Measurements from ENCODE around the gene TLR3. TPM values are rescaled to one million over a fixed set of nuclear protein-coding genes. Genes with fewer than 3 reads are reported as not detected.

Gene TLR3
- total RNA-seq, 1 donor from 2014 or later: not detected

- Mint-ChIP-seq H3K4me1 (no peaks in the 10 kb centered on the region), H3K4me3 (no peak overlapping the region), H3K27ac (no peak overlapping the region), H3K27me3 (peaks cover 18% of the 10 kb centered on the region), H3K36me3 (ENCODE audit: low read depth) (no peaks in the 10 kb centered on the region), H3K9me3 (no peaks in the 10 kb centered on the region)
- intact Hi-C loops (cut with micrococcal nuclease): no loop called here
- POLR2A ChIA-PET: no interaction called here
- CTCF ChIA-PET: no interaction called here
- TF ChIP-seq, protein P1, sequence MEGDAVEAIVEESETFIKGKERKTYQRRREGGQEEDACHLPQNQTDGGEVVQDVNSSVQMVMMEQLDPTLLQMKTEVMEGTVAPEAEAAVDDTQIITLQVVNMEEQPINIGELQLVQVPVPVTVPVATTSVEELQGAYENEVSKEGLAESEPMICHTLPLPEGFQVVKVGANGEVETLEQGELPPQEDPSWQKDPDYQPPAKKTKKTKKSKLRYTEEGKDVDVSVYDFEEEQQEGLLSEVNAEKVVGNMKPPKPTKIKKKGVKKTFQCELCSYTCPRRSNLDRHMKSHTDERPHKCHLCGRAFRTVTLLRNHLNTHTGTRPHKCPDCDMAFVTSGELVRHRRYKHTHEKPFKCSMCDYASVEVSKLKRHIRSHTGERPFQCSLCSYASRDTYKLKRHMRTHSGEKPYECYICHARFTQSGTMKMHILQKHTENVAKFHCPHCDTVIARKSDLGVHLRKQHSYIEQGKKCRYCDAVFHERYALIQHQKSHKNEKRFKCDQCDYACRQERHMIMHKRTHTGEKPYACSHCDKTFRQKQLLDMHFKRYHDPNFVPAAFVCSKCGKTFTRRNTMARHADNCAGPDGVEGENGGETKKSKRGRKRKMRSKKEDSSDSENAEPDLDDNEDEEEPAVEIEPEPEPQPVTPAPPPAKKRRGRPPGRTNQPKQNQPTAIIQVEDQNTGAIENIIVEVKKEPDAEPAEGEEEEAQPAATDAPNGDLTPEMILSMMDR (IDR thresholded peaks at IDR 0.05): no peak
- no peak for ATAC-seq (ENCODE audit: low read depth)
- DNase-seq: no peak
These were observed 17.9 kb upstream of the TLR3 start for GRCh38 chr4:186051096-186051495.

GRCh38 chr4:186058253-186058979 is 10.5 kb upstream of the TLR3 start:
- ChIA-PET CTCF (no interaction called here), POLR2A (no interaction called here)
- Mint-ChIP-seq H3K27me3 (peaks cover 38% of the 10 kb centered on the region), H3K36me3 (ENCODE audit: low read depth) (no peaks in the 10 kb centered on the region), H3K9me3 (peaks cover 4% of the 10 kb centered on the region), H3K27ac (no peak overlapping the region), H3K4me3 (peak overlapping the region; percentile 25), H3K4me1 (peaks cover 22% of the 10 kb centered on the region)
- TF ChIP-seq, protein P1 (IDR thresholded peaks at IDR 0.05): no peak
- intact Hi-C loops (cut with micrococcal nuclease): loop anchor here (2.0 kb wide), 1 partner anchor 132 kb away; the partner anchor contains the start of gene CYP4V2
- DNase-seq (peak; percentile 30), ATAC-seq (ENCODE audit: low read depth) (peak; percentile 97)

GRCh38 chr4:186058980-186059316 is 10.0 kb upstream of the TLR3 start:
- peaks cover 4% of the 10 kb centered on the region for H3K9me3 Mint-ChIP-seq
- H3K36me3 Mint-ChIP-seq (ENCODE audit: low read depth): no peaks in the 10 kb centered on the region
- H3K4me1 Mint-ChIP-seq: peaks cover 22% of the 10 kb centered on the region
- ATAC-seq (ENCODE audit: low read depth): no peak
- no peak overlapping the region for H3K27ac Mint-ChIP-seq
- TF ChIP-seq, protein P1 (IDR thresholded peaks at IDR 0.05): no peak
- intact Hi-C loops (cut with micrococcal nuclease): loop anchor here (2.0 kb wide), 1 partner anchor 132 kb away; the partner anchor contains the start of gene CYP4V2
- peak overlapping the region; percentile 25 for H3K4me3 Mint-ChIP-seq
- ChIA-PET POLR2A (no interaction called here), CTCF (no interaction called here)
- no peak for DNase-seq
- peaks cover 39% of the 10 kb centered on the region for H3K27me3 Mint-ChIP-seq

DNA sequence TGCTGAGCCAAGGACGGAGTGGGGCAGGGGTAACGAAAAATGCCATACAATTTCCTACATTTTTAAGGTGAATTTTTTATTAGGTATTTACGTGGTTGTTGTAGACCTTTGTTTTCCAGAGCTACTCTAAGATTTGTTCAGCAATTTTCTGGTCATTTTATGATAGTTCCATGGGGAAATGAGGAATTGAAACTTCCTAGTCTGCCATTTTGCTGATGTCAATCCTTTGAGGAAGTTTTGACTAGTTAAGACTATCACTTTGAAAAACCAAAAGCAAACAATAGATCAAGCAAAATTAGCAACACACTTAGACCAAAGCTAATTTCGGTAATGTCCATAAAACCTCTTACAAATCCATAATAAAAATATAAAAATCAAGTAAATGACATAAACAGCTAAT is 7.0 kb upstream of the TLR3 start:
- no peak for DNase-seq
- intact Hi-C loops (cut with micrococcal nuclease): no loop called here
- H3K9me3 Mint-ChIP-seq: peaks cover 4% of the 10 kb centered on the region
- ChIA-PET POLR2A (no interaction called here), CTCF (no interaction called here)
- no peak overlapping the region for H3K27ac Mint-ChIP-seq
- TF ChIP-seq, protein P1 (IDR thresholded peaks at IDR 0.05): no peak
- no peak overlapping the region for H3K4me3 Mint-ChIP-seq
- no peaks in the 10 kb centered on the region for H3K36me3 Mint-ChIP-seq (ENCODE audit: low read depth)
- peaks cover 49% of the 10 kb centered on the region for H3K27me3 Mint-ChIP-seq
- ATAC-seq (ENCODE audit: low read depth): no peak
- H3K4me1 Mint-ChIP-seq: peaks cover 22% of the 10 kb centered on the region

- DNase-seq (no peak), ATAC-seq (ENCODE audit: low read depth) (no peak)
- TF ChIP-seq, protein P1 (IDR thresholded peaks at IDR 0.05): no peak
- Mint-ChIP-seq H3K36me3 (ENCODE audit: low read depth) (no peaks in the 10 kb centered on the region), H3K27ac (no peak overlapping the region), H3K4me3 (no peak overlapping the region), H3K27me3 (peaks cover 39% of the 10 kb centered on the region), H3K9me3 (no peaks in the 10 kb centered on the region), H3K4me1 (peaks cover 7% of the 10 kb centered on the region)
- ChIA-PET CTCF (interaction anchor here (1.0 to 2.9 kb wide), 7 partner anchors 10 to 519 kb away, joined by 3 to 16 read pairs (median 3); no protein-coding TSS in a partner anchor), POLR2A (no interaction called here)
- intact Hi-C loops (cut with micrococcal nuclease): loop anchor here (1.0 to 2.0 kb wide), 3 partner anchors 69 to 519 kb away; no protein-coding TSS in a partner anchor
These were observed 1.1 kb upstream of the TLR3 start for GRCh38 chr4:186067757-186068385.

Measured in activated B cell treated with CpG ODN at 0.5 μM for 24 hours (primary cell).